Heart left ventricle (tissue), 13 donors: ENCODE measurements around the gene MXI1.

Experiments
- CTCF ChIP-seq, 12 donors: fragments of 200-600 bp; sonication (generic) in 4 of 12; IDR thresholded peaks; one replicate each; pipeline versions ENCODE4 v1.5.0 to v1.8.0; 2018 to 2022; ENCODE audit warnings: antibody characterized with exemption in 12 of 12, mild to moderate bottlenecking in 5 of 12
- POLR2A ChIP-seq, 2 donors: fragments of 450-650 bp; IDR thresholded peaks; one replicate each; pipeline ENCODE4 v1.6.1; 2017; ENCODE audit warnings: antibody characterized with exemption in 2 of 2, mild to moderate bottlenecking in 2 of 2, moderate library complexity in 2 of 2
- donor health status: ischemic (EF 13 %, LVEDD 7.1; RV severe dilation, severe dysfunction).
- donor health status: DM: no; HTN: yes; CAD: no.
- donor health status: DM: no; HTN: no; CAD: no.
- donor health status: ischemic (EF 25% LVEDD 6.9; RV normal size, moderate dysfunction).
- donor health status: ischemic (EF 25% LVEDD 5.7; RV mildly dilated, moderate dysfunction).
- donor health status: ischemic (EF 35%, LVEDD 5.7; RV mildly dilated, moderate dysfunction).
- donor health status: nonischemic (EF 11% LVEDD 7.7; RV severe dilation, severe dysfunction).
- donor health status: DM: yes; HTN: yes; CAD: no.
- donor health status: PGD.
- donor health status: ischemic (EF 29% LVEDD 5.4; RV normal size, mild dysfunction).
- donor health status: nonischemic (EF 23%, LVEDD 6.1; RV moderate dilation, normal function).

DNA sequence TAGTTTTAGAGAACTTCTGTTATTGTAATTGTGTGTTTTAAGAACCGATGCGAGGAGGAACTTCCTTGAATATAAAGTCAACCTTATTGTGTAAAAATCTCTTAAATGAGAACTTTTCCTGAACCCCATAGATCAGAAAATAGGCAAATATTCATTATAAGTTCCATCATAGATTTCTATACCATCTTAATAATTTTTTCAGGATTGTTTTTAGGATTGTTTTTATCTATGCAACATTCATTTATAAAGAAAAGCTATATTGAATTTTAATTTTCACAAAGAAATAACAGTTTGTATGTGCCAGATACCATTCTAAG lies 99.0 kb downstream of the MXI1 start:
- TF ChIP-seq POLR2A (IDR thresholded peaks at IDR 0.05) = no peak
- TF ChIP-seq CTCF (IDR thresholded peaks at IDR 0.05) = no peak
